Measurements from ENCODE around the gene OR1N2. TPM values are rescaled to one million over a fixed set of nuclear protein-coding genes. Genes with fewer than 3 reads are reported as not detected.
"Not testable (repeated sequence)": the region's sequence is repeated elsewhere in the genome, so short reads cannot be mapped to it uniquely, and the experiment has no call there.

Gene OR1N2
- total RNA-seq, 1 donor from 2014 or later: not detected

DNA sequence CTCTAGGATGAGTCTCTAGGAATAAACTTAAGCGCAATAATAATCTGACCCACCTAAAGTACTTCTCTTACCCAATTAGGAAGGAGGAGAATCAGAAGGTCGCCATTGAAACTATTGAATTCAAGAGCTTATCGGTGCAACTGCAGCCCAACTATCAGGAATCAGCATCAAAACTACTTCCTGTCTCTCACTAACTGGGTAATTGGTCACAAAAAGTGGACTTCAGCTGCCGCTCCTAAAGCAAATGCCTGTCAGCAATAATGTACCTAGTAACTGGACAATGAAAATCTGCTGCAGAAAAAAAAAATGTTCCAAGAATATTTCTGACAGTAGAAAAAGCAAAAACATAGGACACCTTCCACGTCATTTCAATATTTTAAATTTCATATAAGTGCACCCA is 27.0 kb downstream of the OR1N2 start:
- Histone ChIP-seq H3K4me3 (no peak overlapping the region), H3K36me3 (no peaks in the 10 kb centered on the region), H3K27ac (no peak overlapping the region), H3K4me1 (no peaks in the 10 kb centered on the region), H3K9me3 (no peaks in the 10 kb centered on the region), H3K27me3 (no peaks in the 10 kb centered on the region)
- ATAC-seq: no peak
- TF ChIP-seq, protein P1, sequence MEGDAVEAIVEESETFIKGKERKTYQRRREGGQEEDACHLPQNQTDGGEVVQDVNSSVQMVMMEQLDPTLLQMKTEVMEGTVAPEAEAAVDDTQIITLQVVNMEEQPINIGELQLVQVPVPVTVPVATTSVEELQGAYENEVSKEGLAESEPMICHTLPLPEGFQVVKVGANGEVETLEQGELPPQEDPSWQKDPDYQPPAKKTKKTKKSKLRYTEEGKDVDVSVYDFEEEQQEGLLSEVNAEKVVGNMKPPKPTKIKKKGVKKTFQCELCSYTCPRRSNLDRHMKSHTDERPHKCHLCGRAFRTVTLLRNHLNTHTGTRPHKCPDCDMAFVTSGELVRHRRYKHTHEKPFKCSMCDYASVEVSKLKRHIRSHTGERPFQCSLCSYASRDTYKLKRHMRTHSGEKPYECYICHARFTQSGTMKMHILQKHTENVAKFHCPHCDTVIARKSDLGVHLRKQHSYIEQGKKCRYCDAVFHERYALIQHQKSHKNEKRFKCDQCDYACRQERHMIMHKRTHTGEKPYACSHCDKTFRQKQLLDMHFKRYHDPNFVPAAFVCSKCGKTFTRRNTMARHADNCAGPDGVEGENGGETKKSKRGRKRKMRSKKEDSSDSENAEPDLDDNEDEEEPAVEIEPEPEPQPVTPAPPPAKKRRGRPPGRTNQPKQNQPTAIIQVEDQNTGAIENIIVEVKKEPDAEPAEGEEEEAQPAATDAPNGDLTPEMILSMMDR (IDR thresholded peaks at IDR 0.05): no peak
- intact Hi-C loops (cut with DNase I): no loop called here
- DNase-seq: no peak

DNA sequence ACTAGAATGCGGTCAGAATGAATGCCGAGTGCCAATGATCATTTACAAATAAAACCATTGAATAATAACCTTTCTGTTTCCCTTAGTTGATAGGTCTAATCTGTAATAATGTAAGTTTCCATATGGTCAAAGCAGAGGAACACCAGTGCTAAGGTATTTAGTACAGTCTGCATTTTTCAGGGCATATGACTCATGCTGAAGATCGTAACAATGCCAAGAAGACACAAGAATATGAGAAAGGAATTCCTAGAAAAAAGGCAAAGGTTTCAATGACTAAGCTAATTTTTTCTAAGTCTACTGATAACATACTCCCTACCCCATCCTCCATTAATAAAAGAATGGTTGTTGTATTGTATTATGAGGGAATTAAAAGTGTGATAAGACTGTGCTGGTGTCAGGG is 27.4 kb downstream of the OR1N2 start:
- Histone ChIP-seq H3K27me3 (no peaks in the 10 kb centered on the region), H3K36me3 (no peaks in the 10 kb centered on the region), H3K4me1 (no peaks in the 10 kb centered on the region), H3K27ac (no peak overlapping the region), H3K9me3 (no peaks in the 10 kb centered on the region), H3K4me3 (no peak overlapping the region)
- ATAC-seq: no peak
- DNase-seq: no peak
- intact Hi-C loops (cut with DNase I): no loop called here
- TF ChIP-seq, protein P1 (IDR thresholded peaks at IDR 0.05): no peak

DNA sequence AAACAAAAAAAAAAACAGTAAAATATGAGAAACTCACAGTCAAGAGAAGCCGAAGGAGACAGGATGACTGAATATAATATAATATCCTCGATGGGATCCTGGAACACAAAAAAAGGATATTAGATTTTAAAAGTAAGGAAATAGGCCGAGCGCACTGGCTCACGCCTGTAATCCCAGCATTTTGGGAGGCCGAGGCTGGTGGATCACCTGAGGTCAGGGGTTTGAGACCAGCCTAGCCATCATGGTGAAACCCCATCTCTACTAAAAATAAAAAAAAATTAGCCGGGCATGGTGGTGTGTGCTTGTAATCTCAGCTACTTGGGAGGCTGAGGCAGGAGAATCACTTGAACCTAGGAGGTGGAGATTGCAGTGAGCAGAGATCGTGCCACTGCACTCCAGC is 30.4 kb downstream of the OR1N2 start, which contains the start of gene OR1L8:
TSS of gene OR1L8 (minus strand) at position 101 of the 400 bp plus-strand sequence. CDS start 14,907 bp downstream, outside the sequence.
- H3K27ac ChIP-seq; H3K4me3 ChIP-seq; H3K4me1 ChIP-seq; H3K9me3 ChIP-seq; H3K36me3 ChIP-seq; intact Hi-C loops (cut with DNase I); ATAC-seq; DNase-seq; H3K27me3 ChIP-seq: not testable (repeated sequence)

Other genes with a start within 250 kb of the OR1N2 start
- 16.4 TPM for gene PTGS1, start 182.1 kb upstream of the OR1N2 start, total RNA-seq
- gene OR1J1, start 75.2 kb upstream of the OR1N2 start, total RNA-seq: not detected
- gene OR1J2, start 42.3 kb upstream of the OR1N2 start, total RNA-seq: not detected
- not detected for gene OR1J4, start 34.0 kb upstream of the OR1N2 start, total RNA-seq
- not detected for gene OR1N1, start 25.8 kb upstream of the OR1N2 start, total RNA-seq
- gene OR1L8, start 30.3 kb downstream of the OR1N2 start, total RNA-seq: not detected
- gene OR1Q1, start 61.6 kb downstream of the OR1N2 start, total RNA-seq: not detected
- not detected for gene OR1B1, start 104.5 kb downstream of the OR1N2 start, total RNA-seq
- gene OR1L1, start 108.6 kb downstream of the OR1N2 start, total RNA-seq: not detected
- not detected for gene OR1L3, start 122.0 kb downstream of the OR1N2 start, total RNA-seq
- not detected for gene OR1L4, start 170.9 kb downstream of the OR1N2 start, total RNA-seq
- not detected for gene OR1L6, start 189.2 kb downstream of the OR1N2 start, total RNA-seq
- gene OR5C1, start 235.8 kb downstream of the OR1N2 start, total RNA-seq: not detected
- gene OR1K1, start 247.0 kb downstream of the OR1N2 start, total RNA-seq: not detected

All from upper lobe of right lung (tissue), 1 donor.